ENCODE measurements around the gene KCTD7.

- no peak for TF ChIP-seq POLR2A (IDR thresholded peaks at IDR 0.05)
- TF ChIP-seq CTCF (IDR thresholded peaks at IDR 0.05): no peak
- no peak for TF ChIP-seq POLR2AphosphoS5 (IDR thresholded peaks at IDR 0.05)
- no peak for TF ChIP-seq EP300 (IDR thresholded peaks at IDR 0.05)
These were observed 45.1 kb upstream of the KCTD7 start for GRCh38 chr7:66583490-66584110.

Measured in sigmoid colon (tissue), 4 donors.